Transverse colon (tissue), 4 donors: Measurements from ENCODE around the gene RELL1. TPM values are rescaled to one million over a fixed set of nuclear protein-coding genes. Genes with fewer than 3 reads are reported as not detected.

Experiments used
- DNase-seq: peaks from one replicate; pipeline ENCODE4 v3.0.0-alpha.2; 2019
- H3K27ac ChIP-seq, 4 donors: fragments of 200-600 bp; sonication (generic); 2 replicates each; pipeline ENCODE4 v1.5.1; 2016 to 2018; ENCODE audit warnings: inconsistent platforms in 4 of 4
- H3K27me3 ChIP-seq: fragments of 200-600 bp; sonication (generic); 2 replicates; pipeline ENCODE4 v1.5.1; 2017; ENCODE audit warnings: inconsistent platforms
- H3K36me3 ChIP-seq, 4 donors: fragments of 200-600 bp; sonication (generic); 2 replicates each; pipeline ENCODE4 v1.5.1; 2017 to 2019; ENCODE audit warnings: inconsistent platforms in 4 of 4
- H3K4me1 ChIP-seq, 4 donors: fragments of 200-600 bp; sonication (generic); 2 replicates each; pipeline ENCODE4 v1.5.1; 2017 to 2020; ENCODE audit warnings: inconsistent platforms in 4 of 4
- H3K4me3 ChIP-seq, 4 donors: fragments of 200-600 bp; sonication (generic); 1 replicate in 1 of 4; 2 replicates in 3 of 4; pipeline versions ENCODE4 v1.5.1 to v1.6.1; 2017 to 2019; ENCODE audit warnings: inconsistent platforms in 4 of 4
- H3K9me3 ChIP-seq, 2 donors: fragments of 200-600 bp; sonication (generic); 2 replicates each; pipeline ENCODE4 v1.5.1; 2017 to 2019; ENCODE audit warnings: inconsistent platforms in 2 of 2
- CTCF ChIP-seq, 5 experiments: fragments of 200-600 bp in 3 of 5; fragments of 450-650 bp in 2 of 5; sonication (generic) in 3 of 5; IDR thresholded peaks; 1 replicate in 2 of 5; 2 replicates in 3 of 5; pipeline ENCODE4 v1.5.1; 2016 to 2017; ENCODE audit warnings: antibody characterized with exemption in 5 of 5, inconsistent platforms in 3 of 5, mild to moderate bottlenecking in 2 of 5, moderate library complexity in 1 of 5
- EP300 ChIP-seq: sonication (generic); formaldehyde crosslinking; IDR thresholded peaks from one replicate; pipeline ENCODE4 v1.6.1; 2017; ENCODE audit warnings: antibody characterized with exemption, low read depth
- POLR2A ChIP-seq: fragments of 450-650 bp; IDR thresholded peaks from one replicate; pipeline ENCODE4 v1.6.1; 2016; ENCODE audit warnings: antibody characterized with exemption, mild to moderate bottlenecking, moderate library complexity
- POLR2AphosphoS5 ChIP-seq, 3 donors: sonication (generic); formaldehyde crosslinking; IDR thresholded peaks; one replicate each; pipeline ENCODE4 v1.6.1; 2016; ENCODE audit warnings: antibody characterized with exemption in 3 of 3
- WGBS, 2 donors: methylation state at CpG; one replicate each; pipeline ENCODE4 v1.1.5; 2018; ENCODE audit warnings: low coverage in 1 of 2; 5-methylcytosine and 5-hydroxymethylcytosine counted together
- in situ Hi-C, 4 donors: fragments of 200-750 bp; cut with MboI; loops; one replicate each; pipeline versions ENCODE4 v1.15.0 to v1.15.1; 2017; ENCODE audit warnings: low sequenced_read_pairs in 3 of 4, low pct_ligation_motif_present in 1 of 4, low pct_unique_long_range_greater_than_20kb in 1 of 4
- intact Hi-C: fragments of 100-400 bp; cut with DNase I; formaldehyde crosslinking; loops from one replicate; pipeline ENCODE4 v1.15.1; 2023; ENCODE audit warnings: low total_unique reads
- total RNA-seq, 4 donors: library from RNA; depleted of rRNA; stranded (reverse); fragments of >200 nt; gene quantifications; one replicate each; pipeline ENCODE4 v1.1.0, GENCODE V29; 2016

Gene RELL1
- total RNA-seq, 4 donors from 2014 or later: 9.2 to 192 (median 107) TPM

- WGBS, 2 donors: 76 to 84% methylated on average over 2 to 4 of the region's 4 CpGs
- no peak for DNase-seq
- in situ Hi-C loops: no loop called here
- no peak overlapping the region for H3K27ac ChIP-seq
- no peaks in the 10 kb centered on the region for H3K27me3 ChIP-seq
- H3K4me3 ChIP-seq: no peak overlapping the region
- peaks cover 0 to 16% (median 2%) of the 10 kb centered on the region in 4 donors for H3K36me3 ChIP-seq
- H3K9me3 ChIP-seq: no peaks in the 10 kb centered on the region
- intact Hi-C loops: no loop called here
- peaks cover 0 to 19% (median 11%) of the 10 kb centered on the region in 4 donors for H3K4me1 ChIP-seq
- TF ChIP-seq POLR2AphosphoS5 (IDR thresholded peaks at IDR 0.05): no peak
- TF ChIP-seq EP300: no peak
- no peak for TF ChIP-seq POLR2A
- TF ChIP-seq CTCF (IDR thresholded peaks at IDR 0.05): no peak
These were observed 40.4 kb downstream of the RELL1 start for GRCh38 chr4:37645736-37646135.

GRCh38 chr4:37644962-37645361 lies 41.2 kb downstream of the RELL1 start:
- Histone ChIP-seq H3K4me1 (peaks cover 0 to 19% (median 11%) of the 10 kb centered on the region in 4 donors), H3K9me3 (no peaks in the 10 kb centered on the region), H3K27me3 (no peaks in the 10 kb centered on the region), H3K36me3 (peaks cover 0 to 16% (median 2%) of the 10 kb centered on the region in 4 donors), H3K4me3 (no peak overlapping the region), H3K27ac (no peak overlapping the region)
- in situ Hi-C loops: no loop called here
- TF ChIP-seq EP300 (no peak), CTCF (IDR thresholded peaks at IDR 0.05) (no peak), POLR2AphosphoS5 (IDR thresholded peaks at IDR 0.05) (no peak), POLR2A (no peak)
- 71 to 74% methylated on average over 6 to 9 of the region's 9 CpGs for WGBS, 2 donors
- DNase-seq: no peak
- intact Hi-C loops: no loop called here

- H3K9me3 ChIP-seq: no peaks in the 10 kb centered on the region
- H3K36me3 ChIP-seq: peaks cover 0 to 16% (median 7%) of the 10 kb centered on the region in 4 donors
- no peak for DNase-seq
- in situ Hi-C loops: no loop called here
- no peak overlapping the region for H3K27ac ChIP-seq
- intact Hi-C loops: no loop called here
- no peak overlapping the region for H3K4me3 ChIP-seq
- TF ChIP-seq CTCF (IDR thresholded peaks at IDR 0.05) (no peak), EP300 (no peak), POLR2AphosphoS5 (IDR thresholded peaks at IDR 0.05) (no peak), POLR2A (no peak)
- WGBS, 2 donors: 74 to 81% methylated on average over 11 of the region's 11 CpGs
- H3K27me3 ChIP-seq: no peaks in the 10 kb centered on the region
- H3K4me1 ChIP-seq: peaks cover 0 to 4% (median 0%) of the 10 kb centered on the region in 4 donors
These were observed 44.0 kb downstream of the RELL1 start for GRCh38 chr4:37641886-37642849.

- Histone ChIP-seq H3K4me3 (no peak overlapping the region), H3K4me1 (peaks cover 0 to 4% (median 0%) of the 10 kb centered on the region in 4 donors), H3K36me3 (peaks cover 0 to 10% (median 4%) of the 10 kb centered on the region in 4 donors), H3K9me3 (no peaks in the 10 kb centered on the region), H3K27me3 (no peaks in the 10 kb centered on the region), H3K27ac (no peak overlapping the region)
- in situ Hi-C loops (no loop called here), intact Hi-C loops (no loop called here)
- DNase-seq: no peak
- 95 to 100% methylated on average over 3 of the region's 3 CpGs for WGBS, 2 donors
- TF ChIP-seq CTCF (IDR thresholded peaks at IDR 0.05) (no peak), POLR2AphosphoS5 (IDR thresholded peaks at IDR 0.05) (no peak), POLR2A (no peak), EP300 (no peak)
These were observed 44.8 kb downstream of the RELL1 start for GRCh38 chr4:37641352-37641751.
